ENCODE results near the gene TREH.

The TREH gene

GRCh38 chr11:118609380-118610224 is 69.8 kb downstream of the TREH start:
- DNase-seq, result no peak

GRCh38 chr11:118608360-118609227 is 70.9 kb downstream of the TREH start:
- DNase-seq, result peak; percentile 81

GRCh38 chr11:118607401-118608359 is 71.8 kb downstream of the TREH start, which contains the start of gene PHLDB1:
Gene PHLDB1 (plus strand): TSS chr11:118607615. CDS start chr11:118613837, 6,222 bp downstream.
- DNase-seq, result peak; percentile 71

Data from fibroblast of upper back skin (primary cell).